ENCODE data around the gene PALM3.

Gene PALM3

DNA sequence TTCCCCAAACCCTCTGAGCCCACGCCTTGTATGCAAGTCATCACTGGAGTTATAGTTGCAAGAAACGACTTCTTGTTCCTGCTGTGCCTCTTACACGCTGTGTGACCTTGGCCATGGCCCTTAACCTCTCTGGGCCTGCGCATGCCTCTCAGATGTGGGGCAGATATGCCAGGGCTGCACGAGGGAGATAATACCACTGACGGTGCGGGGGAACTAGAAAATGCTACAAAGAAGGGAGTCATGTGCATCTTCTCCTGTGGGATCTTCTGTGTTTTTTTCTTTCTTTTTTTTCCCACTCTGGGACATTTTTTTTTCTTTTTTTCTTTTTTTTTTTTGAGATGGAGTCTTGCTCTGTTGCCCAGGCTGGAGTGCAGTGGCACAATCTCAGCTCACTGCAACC lies 33.0 kb upstream of the PALM3 start:
- no peak overlapping the region for H3K4me3 ChIP-seq (ENCODE audit: low read depth, low read length)
- in situ Hi-C loops (cut with HindIII; ENCODE audit: low sequenced_read_pairs), result loop anchor here (25.0 kb wide), 1 partner anchor 208 kb away; the partner anchor contains the start of gene NANOS3
- TF ChIP-seq, protein P1, sequence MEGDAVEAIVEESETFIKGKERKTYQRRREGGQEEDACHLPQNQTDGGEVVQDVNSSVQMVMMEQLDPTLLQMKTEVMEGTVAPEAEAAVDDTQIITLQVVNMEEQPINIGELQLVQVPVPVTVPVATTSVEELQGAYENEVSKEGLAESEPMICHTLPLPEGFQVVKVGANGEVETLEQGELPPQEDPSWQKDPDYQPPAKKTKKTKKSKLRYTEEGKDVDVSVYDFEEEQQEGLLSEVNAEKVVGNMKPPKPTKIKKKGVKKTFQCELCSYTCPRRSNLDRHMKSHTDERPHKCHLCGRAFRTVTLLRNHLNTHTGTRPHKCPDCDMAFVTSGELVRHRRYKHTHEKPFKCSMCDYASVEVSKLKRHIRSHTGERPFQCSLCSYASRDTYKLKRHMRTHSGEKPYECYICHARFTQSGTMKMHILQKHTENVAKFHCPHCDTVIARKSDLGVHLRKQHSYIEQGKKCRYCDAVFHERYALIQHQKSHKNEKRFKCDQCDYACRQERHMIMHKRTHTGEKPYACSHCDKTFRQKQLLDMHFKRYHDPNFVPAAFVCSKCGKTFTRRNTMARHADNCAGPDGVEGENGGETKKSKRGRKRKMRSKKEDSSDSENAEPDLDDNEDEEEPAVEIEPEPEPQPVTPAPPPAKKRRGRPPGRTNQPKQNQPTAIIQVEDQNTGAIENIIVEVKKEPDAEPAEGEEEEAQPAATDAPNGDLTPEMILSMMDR (IDR thresholded peaks at IDR 0.05; ENCODE audit: low read depth, low read length), result no peak
- no peak for DNase-seq (ENCODE audit: low read depth, low spot score)

GRCh38 chr19:14093117-14093823 lies 31.4 kb upstream of the PALM3 start:
- H3K4me3 ChIP-seq (ENCODE audit: low read depth, low read length), result no peak overlapping the region

GRCh38 chr19:14091813-14092462 lies 30.1 kb upstream of the PALM3 start:
- H3K4me3 ChIP-seq (ENCODE audit: low read depth, low read length), result peak overlapping the region; percentile 70
- in situ Hi-C loops (cut with HindIII; ENCODE audit: low sequenced_read_pairs), result loop anchor here (25.0 kb wide), 1 partner anchor 205 kb away; the partner anchor contains the start of gene NANOS3
- DNase-seq (ENCODE audit: low read depth, low spot score), result no peak
- TF ChIP-seq, protein P1 (IDR thresholded peaks at IDR 0.05; ENCODE audit: low read depth, low read length), result no peak

More at GRCh38 chr19:14093117-14093823, 31.4 kb upstream of the PALM3 start:
- in situ Hi-C loops (cut with HindIII; ENCODE audit: low sequenced_read_pairs), result loop anchor here (25.0 kb wide), 1 partner anchor 206 kb away; the partner anchor contains the start of gene NANOS3
- TF ChIP-seq, protein P1 (IDR thresholded peaks at IDR 0.05; ENCODE audit: low read depth, low read length), result no peak
- DNase-seq (ENCODE audit: low read depth, low spot score), result no peak

DNA sequence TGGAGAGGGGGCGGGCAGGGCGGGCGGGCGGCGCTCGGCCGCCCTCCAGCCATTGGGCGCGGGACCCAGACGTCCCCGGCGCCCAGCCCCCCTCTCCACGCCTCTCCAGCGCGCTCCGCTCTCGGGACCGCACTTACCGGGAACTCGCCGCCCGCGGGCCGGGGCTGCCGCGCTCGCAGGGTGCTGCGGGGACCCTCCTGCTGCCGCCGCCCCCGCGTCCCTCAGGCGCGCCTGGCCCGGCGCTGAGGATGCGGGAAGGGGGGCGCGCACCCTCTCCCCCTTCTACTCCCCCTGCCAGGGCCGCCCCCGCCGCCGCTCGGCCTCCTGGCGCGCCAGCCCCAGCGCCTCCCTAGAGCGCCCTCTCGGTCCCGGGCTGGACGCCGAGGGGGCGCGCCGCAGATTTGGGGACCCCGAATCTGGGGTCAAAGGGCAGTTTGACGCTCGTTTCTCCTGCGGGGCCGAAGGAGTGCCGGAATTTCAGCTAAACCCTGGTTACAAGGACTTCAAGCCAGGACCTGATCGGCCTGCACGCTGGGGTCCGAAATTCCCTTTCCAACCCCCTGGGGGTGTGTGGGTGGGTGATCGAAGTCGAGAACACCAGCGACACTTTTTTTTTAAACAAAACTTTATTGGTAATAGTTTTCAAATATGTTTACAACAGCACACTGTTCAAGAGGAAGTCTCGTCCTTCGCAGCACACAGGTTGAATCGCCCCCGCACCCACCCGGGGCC lies 29.4 kb upstream of the PALM3 start:
- peak overlapping the region; percentile 70 for H3K4me3 ChIP-seq (ENCODE audit: low read depth, low read length)
- in situ Hi-C loops (cut with HindIII; ENCODE audit: low sequenced_read_pairs), result loop anchor here (25.0 kb wide), 1 partner anchor 204 kb away; the partner anchor contains the start of gene NANOS3
- TF ChIP-seq, protein P1 (IDR thresholded peaks at IDR 0.05; ENCODE audit: low read depth, low read length), result peak; percentile 8
- peak; percentile 60 for DNase-seq (ENCODE audit: low read depth, low spot score)

DNA sequence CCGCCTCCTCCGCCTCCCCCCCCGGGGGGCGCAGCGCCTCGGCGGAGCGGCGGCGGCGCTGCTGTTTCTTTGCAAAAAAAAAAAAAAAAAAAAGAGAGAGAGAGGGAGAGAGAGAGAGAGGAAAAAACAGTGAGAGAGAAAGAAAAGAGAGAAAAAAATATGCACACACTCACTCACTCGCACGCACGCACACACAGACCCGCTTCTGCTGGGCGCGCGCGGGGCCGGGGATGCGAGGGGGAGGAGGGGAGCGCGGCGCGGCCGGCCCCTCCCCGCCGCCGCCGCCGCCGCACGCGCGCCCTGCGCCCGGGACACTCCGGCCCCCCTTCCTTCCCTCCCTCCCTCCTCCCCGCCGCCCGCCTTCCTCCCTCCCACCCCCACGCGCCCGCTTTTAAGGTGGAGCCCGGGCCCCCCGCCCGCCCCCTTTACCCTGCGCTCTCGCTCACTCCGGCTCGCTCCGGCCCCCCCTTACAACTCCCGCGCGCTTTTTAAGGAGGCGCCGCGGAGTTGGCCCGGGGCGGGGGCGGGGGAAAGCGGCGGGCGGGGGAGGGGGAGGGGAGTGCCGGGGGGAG lies 28.7 kb upstream of the PALM3 start, which contains the start of gene SAMD1:
TSS of gene SAMD1 (minus strand) at position 243 of the 572 bp plus-strand sequence.
- in situ Hi-C loops (cut with HindIII; ENCODE audit: low sequenced_read_pairs), result loop anchor here (25.0 kb wide), 1 partner anchor 203 kb away; the partner anchor contains the start of gene NANOS3
- TF ChIP-seq, protein P1 (IDR thresholded peaks at IDR 0.05; ENCODE audit: low read depth, low read length), result no peak
- peak within 1 kb of the TSS; percentile 70 for H3K4me3 ChIP-seq (ENCODE audit: low read depth, low read length)
- DNase-seq (ENCODE audit: low read depth, low spot score), result peak; percentile 95
